ENCODE measurements around the gene GDF2. TPM values are rescaled to one million over a fixed set of nuclear protein-coding genes. Genes with fewer than 3 reads are reported as not detected.
A peak's percentile ranks its signal among the peaks of the same experiment; 100 is the strongest.

The GDF2 gene
- total RNA-seq, 1 donor from 2014 or later = not detected

GRCh38 chr10:47374611-47375536 is 52.6 kb downstream of the GDF2 start:
- TF ChIP-seq, protein P1, sequence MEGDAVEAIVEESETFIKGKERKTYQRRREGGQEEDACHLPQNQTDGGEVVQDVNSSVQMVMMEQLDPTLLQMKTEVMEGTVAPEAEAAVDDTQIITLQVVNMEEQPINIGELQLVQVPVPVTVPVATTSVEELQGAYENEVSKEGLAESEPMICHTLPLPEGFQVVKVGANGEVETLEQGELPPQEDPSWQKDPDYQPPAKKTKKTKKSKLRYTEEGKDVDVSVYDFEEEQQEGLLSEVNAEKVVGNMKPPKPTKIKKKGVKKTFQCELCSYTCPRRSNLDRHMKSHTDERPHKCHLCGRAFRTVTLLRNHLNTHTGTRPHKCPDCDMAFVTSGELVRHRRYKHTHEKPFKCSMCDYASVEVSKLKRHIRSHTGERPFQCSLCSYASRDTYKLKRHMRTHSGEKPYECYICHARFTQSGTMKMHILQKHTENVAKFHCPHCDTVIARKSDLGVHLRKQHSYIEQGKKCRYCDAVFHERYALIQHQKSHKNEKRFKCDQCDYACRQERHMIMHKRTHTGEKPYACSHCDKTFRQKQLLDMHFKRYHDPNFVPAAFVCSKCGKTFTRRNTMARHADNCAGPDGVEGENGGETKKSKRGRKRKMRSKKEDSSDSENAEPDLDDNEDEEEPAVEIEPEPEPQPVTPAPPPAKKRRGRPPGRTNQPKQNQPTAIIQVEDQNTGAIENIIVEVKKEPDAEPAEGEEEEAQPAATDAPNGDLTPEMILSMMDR (IDR thresholded peaks at IDR 0.05; ENCODE audit: partially characterized antibody, unreplicated experiment) = no peak
- H3K27me3 Mint-ChIP-seq (ENCODE audit: unreplicated experiment) = peaks cover 19% of the 10 kb centered on the region
- no peak overlapping the region for H3K27ac Mint-ChIP-seq (ENCODE audit: unreplicated experiment)
- H3K36me3 Mint-ChIP-seq (ENCODE audit: unreplicated experiment) = peaks cover 2% of the 10 kb centered on the region
- DNase-seq = no peak
- peaks cover 14% of the 10 kb centered on the region for H3K9me3 Mint-ChIP-seq (ENCODE audit: unreplicated experiment)
- H3K4me1 Mint-ChIP-seq (ENCODE audit: low read depth, unreplicated experiment) = peaks cover 38% of the 10 kb centered on the region
- H3K4me3 Mint-ChIP-seq (ENCODE audit: unreplicated experiment) = no peak overlapping the region

GRCh38 chr10:47376522-47377220 is 54.4 kb downstream of the GDF2 start:
- Mint-ChIP-seq H3K27ac (ENCODE audit: unreplicated experiment) (peak overlapping the region; percentile 94), H3K4me3 (ENCODE audit: unreplicated experiment) (peak overlapping the region; percentile 63), H3K9me3 (ENCODE audit: unreplicated experiment) (peaks cover 16% of the 10 kb centered on the region), H3K27me3 (ENCODE audit: unreplicated experiment) (peaks cover 18% of the 10 kb centered on the region), H3K4me1 (ENCODE audit: low read depth, unreplicated experiment) (peaks cover 34% of the 10 kb centered on the region), H3K36me3 (ENCODE audit: unreplicated experiment) (peaks cover 7% of the 10 kb centered on the region)
- DNase-seq = no peak
- TF ChIP-seq, protein P1 (IDR thresholded peaks at IDR 0.05; ENCODE audit: partially characterized antibody, unreplicated experiment) = no peak

Other genes with a start within 250 kb of the GDF2 start
- gene GDF10, start 22.3 kb upstream of the GDF2 start, total RNA-seq (ENCODE audit: unreplicated experiment) = not detected
- not detected for gene RBP3, start 25.9 kb downstream of the GDF2 start, total RNA-seq (ENCODE audit: unreplicated experiment)
- gene ZNF488, start 61.8 kb downstream of the GDF2 start, total RNA-seq (ENCODE audit: unreplicated experiment) = 3.3 TPM
- not detected for gene ANXA8, start 161.7 kb downstream of the GDF2 start, total RNA-seq (ENCODE audit: unreplicated experiment)
- not detected for gene FAM25G, start 169.2 kb downstream of the GDF2 start, total RNA-seq (ENCODE audit: unreplicated experiment)
- gene AGAP9, start 201.2 kb downstream of the GDF2 start, total RNA-seq (ENCODE audit: unreplicated experiment) = 23.7 TPM

All from glutamatergic neuron (in vitro differentiated cells).